K562 (cell line): Measurements from ENCODE around the gene CYTH1. TPM values are rescaled to one million over a fixed set of nuclear protein-coding genes. Genes with fewer than 3 reads are reported as not detected.

Experiments used
- ATAC-seq: fragments of 200-7000 bp; cut with Tn5 transposase; 3 replicates; pipeline ENCODE4 v1.9.1; 2020; ENCODE audit warnings: moderate library complexity
- BruUV-seq: library from RNA; stranded (reverse); fragments of 400-500 nt; replicated peaks from 2 replicates; lab custom pipeline; 2021; lab: Mats Ljungman, UMichigan
- CTCF ChIA-PET: fragments of 300-600 bp; formaldehyde crosslinking; extraction: SDS; loops from one replicate; lab custom pipeline; 2021; ENCODE audit warnings: low intra/inter-chr PET ratio; lab: Yijun Ruan, JAX
- POLR2A ChIA-PET: fragments of 300-600, 350-650 bp; sonication (Branson Sonifier 250); formaldehyde crosslinking; extraction: SDS; loops from one replicate; lab custom pipeline; 2021; ENCODE audit warnings: antibody characterized with exemption, inconsistent platforms; lab: Yijun Ruan, JAX
- DNase-seq, 4 experiments: peaks; one replicate each; pipeline versions ENCODE4 v3.0.0 to v3.0.0-alpha.2; 2011 to 2018; ENCODE audit warnings: low spot score in 3 of 4, mixed read lengths in 3 of 4; ENCODE audit errors: extremely low read depth in 1 of 4
- FAIRE-seq: peaks from 2 replicates; lab custom pipeline; 2011; peaks lifted over from hg19 to GRCh38; lab: Jason Lieb, UNC
- H2AFZ ChIP-seq: 2 replicates; pipeline ENCODE4 v1.6.0; 2011; ENCODE audit warnings: low read depth, low read length, control low read depth, inconsistent platforms
- H3K27ac ChIP-seq: fragments of 200-600 bp; 3 replicates; pipeline ENCODE4 v1.8.0; 2011; ENCODE audit warnings: low read depth, mild to moderate bottlenecking, control low read depth, inconsistent platforms, low read length, moderate library complexity, mixed read lengths; ENCODE audit errors: extremely low read depth
- H3K27me3 ChIP-seq, 2 experiments: fragments of 300-600 bp in 1 of 2; 2 replicates in 1 of 2; 3 replicates in 1 of 2; pipeline versions ENCODE4 v1.6.0 to v1.8.0; 2011; ENCODE audit warnings: inconsistent platforms in 2 of 2, low read length in 2 of 2, mild to moderate bottlenecking in 1 of 2, mixed read lengths in 1 of 2, moderate library complexity in 1 of 2; ENCODE audit not compliant: control insufficient read depth in 2 of 2, insufficient read depth in 2 of 2
- H3K36me3 ChIP-seq: fragments of 300-600 bp; 3 replicates; pipeline ENCODE4 v1.8.0; 2011; ENCODE audit warnings: mild to moderate bottlenecking, low read length, inconsistent platforms; ENCODE audit not compliant: control insufficient read depth, insufficient read depth
- H3K4me1 ChIP-seq, 2 experiments: fragments of 200-600 bp in 1 of 2; replicated peaks in 1 of 2; 2 replicates in 1 of 2; 3 replicates in 1 of 2; pipeline versions ENCODE4 v1.5.1 to v1.8.0; 2011; ENCODE audit warnings: inconsistent platforms in 2 of 2, low read length in 2 of 2, mild to moderate bottlenecking in 1 of 2, mixed read lengths in 1 of 2, moderate library complexity in 1 of 2; ENCODE audit not compliant: control insufficient read depth in 2 of 2, insufficient read depth in 2 of 2
- H3K4me2 ChIP-seq: 2 replicates; pipeline ENCODE4 v1.6.1; 2011; ENCODE audit warnings: low read length, control low read depth, inconsistent platforms, mixed read lengths; ENCODE audit not compliant: insufficient read depth
- H3K4me3 ChIP-seq: fragments of 200-600 bp; sonication (generic), shearing (Covaris generic); 2 replicates; pipeline ENCODE4 v1.5.1; 2016; ENCODE audit warnings: control low read depth, inconsistent platforms
- H3K79me2 ChIP-seq: fragments of 200-600 bp; 3 replicates; pipeline ENCODE4 v1.8.0; 2011; ENCODE audit warnings: low read length, inconsistent platforms; ENCODE audit not compliant: control insufficient read depth, insufficient read depth
- H3K9ac ChIP-seq, 2 experiments: 2 replicates each; pipeline versions ENCODE4 v1.6.0 to v1.6.1; 2011; ENCODE audit warnings: low read depth in 2 of 2, low read length in 2 of 2, control low read depth in 1 of 2, inconsistent platforms in 1 of 2, mild to moderate bottlenecking in 1 of 2, mixed read lengths in 1 of 2; ENCODE audit not compliant: insufficient read depth in 1 of 2
- H3K9me1 ChIP-seq: one replicate; pipeline ENCODE4 v1.6.0; 2011; ENCODE audit warnings: inconsistent platforms, mild to moderate bottlenecking, low read length, moderate library complexity; ENCODE audit not compliant: control insufficient read depth, insufficient read depth
- H3K9me3 ChIP-seq: replicated peaks from 2 replicates; pipeline ENCODE4 v1.5.1; 2011; ENCODE audit warnings: low read depth, low read length, inconsistent platforms; ENCODE audit not compliant: control insufficient read depth, insufficient read depth
- H4K20me1 ChIP-seq: replicated peaks from 2 replicates; pipeline ENCODE4 v1.6.1; 2011; ENCODE audit warnings: low read length, inconsistent platforms, mixed read lengths; ENCODE audit not compliant: control insufficient read depth, insufficient read depth
- DDX20 ChIP-seq: fragments of 450-650 bp; IDR thresholded peaks from 2 replicates; pipeline ENCODE4 v1.6.1; 2016; ENCODE audit warnings: missing genetic modification characterization, low read depth, mild to moderate bottlenecking, missing compliant biosample characterization, moderate library complexity
- EP300 ChIP-seq: IDR thresholded peaks from 2 replicates; pipeline ENCODE4 v1.6.1; 2012; ENCODE audit warnings: low read length, improper control_type of control experiment
- OTX1 ChIP-seq: fragments of 450-650 bp; formaldehyde crosslinking; IDR thresholded peaks from 2 replicates; pipeline ENCODE4 v1.4.0; 2022; ENCODE audit warnings: mild to moderate bottlenecking
- POLR2G ChIP-seq: fragments of 200-400 bp; formaldehyde crosslinking; IDR thresholded peaks from 2 replicates; pipeline ENCODE4 v1.6.1; 2017; ENCODE audit warnings: low read depth, mild to moderate bottlenecking, antibody characterized with exemption, low read length, moderate library complexity
- ZBED1 ChIP-seq: IDR thresholded peaks from 2 replicates; pipeline ENCODE4 v1.6.1; 2014
- WGBS: fragments of 100-300 bp; shearing (Covaris generic); methylation state at CpG from one replicate; pipeline ENCODE4 v1.1.6; 2016; ENCODE audit warnings: low coverage, mixed read lengths; ENCODE audit not compliant: insufficient coverage; ENCODE audit errors: missing lambda C conversion rate; 5-methylcytosine and 5-hydroxymethylcytosine counted together
- in situ Hi-C: fragments of 300-500 bp; cut with MboI; formaldehyde crosslinking; loops from 4 replicates; pipeline ENCODE4 v1.15.0; 2018; ENCODE audit warnings: inconsistent platforms, mixed read lengths
- intact Hi-C: fragments of 100-400 bp; cut with micrococcal nuclease; formaldehyde crosslinking; loops from 2 replicates; pipeline ENCODE4 v1.14.2; 2022
- polyA plus RNA-seq, 8 experiments: library from polyadenylated mRNA; depleted of rRNA in 4 of 8; stranded (reverse) in 5 of 8; unstranded in 3 of 8; fragments of >200 nt; fragmentation: Nextera tagmentation in 2 of 8; fragmentation: Illumina TruSeq in 1 of 8; extraction: Ambion mirVana in 2 of 8; extraction: Trizol in 1 of 8; gene quantifications; 2 replicates each; pipeline versions ENCODE4 v1.2.1 to v1.2.3, GENCODE V29; 2011 to 2014; ENCODE audit warnings: inconsistent platforms in 1 of 8, missing spikeins in 1 of 8
- total RNA-seq, 7 experiments: library from RNA; depleted of rRNA in 6 of 7; stranded (reverse); fragments of >200 nt in 6 of 7; fragmentation: Illumina TruSeq in 2 of 7; extraction: Trizol in 2 of 7; gene quantifications; 2 replicates each; pipeline versions ENCODE4 v1.2.1 to v1.2.3, GENCODE V29; 2011 to 2021; ENCODE audit warnings: low replicate concordance in 1 of 7
- TF ChIP-seq, protein P1 (sequence below): fragments of 450-650 bp; IDR thresholded peaks from 2 replicates; pipeline ENCODE4 v1.6.1; 2016
- TF ChIP-seq, protein P2 (sequence below): fragments of 250-450 bp; sonication (Bioruptor Pico); IDR thresholded peaks from 2 replicates; pipeline ENCODE4 v1.5.0; 2021; ENCODE audit warnings: mild to moderate bottlenecking, borderline replicate concordance

Gene CYTH1
- total and polyA plus RNA-seq, 9 of the 15 experiments (the other 6 are each of a cell fraction or from before 2014, with no cell fraction given): 0.52 to 27.7 (median 16.8) TPM

DNA sequence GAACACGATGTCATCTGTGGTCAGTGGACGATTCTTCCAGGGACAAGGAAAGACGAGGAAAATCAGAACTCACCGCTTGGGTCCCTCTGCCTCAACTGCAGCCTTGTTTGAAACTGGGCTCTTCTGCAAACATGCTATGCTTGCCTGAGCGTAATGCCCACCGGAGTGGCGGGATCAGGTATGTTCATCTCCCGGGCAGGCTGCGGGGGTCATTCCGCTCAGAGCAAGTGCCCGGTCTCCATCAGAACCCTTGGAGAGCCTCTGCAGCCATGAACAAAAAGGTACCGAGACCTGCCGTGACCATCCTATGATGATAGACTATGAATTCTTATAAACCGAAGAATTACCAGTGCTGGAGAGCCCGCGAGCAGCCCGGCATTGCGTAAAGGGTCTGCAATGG is 140.4 kb downstream of the CYTH1 start:
- no peak overlapping the region for H3K4me2 ChIP-seq
- TF ChIP-seq, protein P1, sequence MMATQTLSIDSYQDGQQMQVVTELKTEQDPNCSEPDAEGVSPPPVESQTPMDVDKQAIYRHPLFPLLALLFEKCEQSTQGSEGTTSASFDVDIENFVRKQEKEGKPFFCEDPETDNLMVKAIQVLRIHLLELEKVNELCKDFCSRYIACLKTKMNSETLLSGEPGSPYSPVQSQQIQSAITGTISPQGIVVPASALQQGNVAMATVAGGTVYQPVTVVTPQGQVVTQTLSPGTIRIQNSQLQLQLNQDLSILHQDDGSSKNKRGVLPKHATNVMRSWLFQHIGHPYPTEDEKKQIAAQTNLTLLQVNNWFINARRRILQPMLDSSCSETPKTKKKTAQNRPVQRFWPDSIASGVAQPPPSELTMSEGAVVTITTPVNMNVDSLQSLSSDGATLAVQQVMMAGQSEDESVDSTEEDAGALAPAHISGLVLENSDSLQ: no peak
- TF ChIP-seq POLR2G (no peak), OTX1 (CRISPR knock-in tag) (no peak), EP300 (no peak), DDX20 (tag) (no peak), ZBED1 (no peak)
- TF ChIP-seq, protein P2, sequence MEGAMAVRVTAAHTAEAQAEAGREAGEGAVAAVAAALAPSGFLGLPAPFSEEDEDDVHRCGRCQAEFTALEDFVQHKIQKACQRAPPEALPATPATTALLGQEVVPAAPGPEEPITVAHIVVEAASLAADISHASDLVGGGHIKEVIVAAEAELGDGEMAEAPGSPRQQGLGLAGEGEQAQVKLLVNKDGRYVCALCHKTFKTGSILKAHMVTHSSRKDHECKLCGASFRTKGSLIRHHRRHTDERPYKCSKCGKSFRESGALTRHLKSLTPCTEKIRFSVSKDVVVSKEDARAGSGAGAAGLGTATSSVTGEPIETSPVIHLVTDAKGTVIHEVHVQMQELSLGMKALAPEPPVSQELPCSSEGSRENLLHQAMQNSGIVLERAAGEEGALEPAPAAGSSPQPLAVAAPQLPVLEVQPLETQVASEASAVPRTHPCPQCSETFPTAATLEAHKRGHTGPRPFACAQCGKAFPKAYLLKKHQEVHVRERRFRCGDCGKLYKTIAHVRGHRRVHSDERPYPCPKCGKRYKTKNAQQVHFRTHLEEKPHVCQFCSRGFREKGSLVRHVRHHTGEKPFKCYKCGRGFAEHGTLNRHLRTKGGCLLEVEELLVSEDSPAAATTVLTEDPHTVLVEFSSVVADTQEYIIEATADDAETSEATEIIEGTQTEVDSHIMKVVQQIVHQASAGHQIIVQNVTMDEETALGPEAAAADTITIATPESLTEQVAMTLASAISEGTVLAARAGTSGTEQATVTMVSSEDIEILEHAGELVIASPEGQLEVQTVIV (CRISPR knock-in tag): no peak

More for the DNA sequence above, 140.4 kb downstream of the CYTH1 start:
- Histone ChIP-seq H3K27ac (no peak overlapping the region), H3K9ac (no peak overlapping the region), H3K9me3 (0 out of 2 replicates have a peak, but pooled peaks cover 3% of the 10 kb centered on the region), H4K20me1 (peaks cover 12% of the 10 kb centered on the region; the same call in 1 of the 2 replicates), H3K36me3 (no peaks in the 10 kb centered on the region), H3K4me1 (no peaks in the 10 kb centered on the region), H2AFZ (no peak overlapping the region), H3K79me2 (no peaks in the 10 kb centered on the region), H3K27me3 (peaks cover 24 to 70% of the 10 kb centered on the region in 2 experiments), H3K9me1 (no peaks in the 10 kb centered on the region), H3K4me3 (no peak overlapping the region)
- WGBS: 29% methylated on average over 18 of the region's 18 CpGs
- in situ Hi-C loops (no loop called here), intact Hi-C loops (no loop called here)
- no TSS peak for BruUV-seq
- POLR2A ChIA-PET: no interaction called here
- CTCF ChIA-PET: no interaction called here
- ATAC-seq: no peak
- no peak for FAIRE-seq
- no peak for DNase-seq
